CD4-positive, alpha-beta T cell treated with Interleukin-17A for 1 hour (primary cell): ENCODE results near the gene ARHGEF28.

Experiments used
- DNase-seq: peaks from one replicate; pipeline ENCODE4 v3.0.0-alpha.2; 2020

Gene ARHGEF28

GRCh38 chr5:73623901-73624404, 2.0 kb upstream of the ARHGEF28 start:
- DNase-seq, result no peak

DNA sequence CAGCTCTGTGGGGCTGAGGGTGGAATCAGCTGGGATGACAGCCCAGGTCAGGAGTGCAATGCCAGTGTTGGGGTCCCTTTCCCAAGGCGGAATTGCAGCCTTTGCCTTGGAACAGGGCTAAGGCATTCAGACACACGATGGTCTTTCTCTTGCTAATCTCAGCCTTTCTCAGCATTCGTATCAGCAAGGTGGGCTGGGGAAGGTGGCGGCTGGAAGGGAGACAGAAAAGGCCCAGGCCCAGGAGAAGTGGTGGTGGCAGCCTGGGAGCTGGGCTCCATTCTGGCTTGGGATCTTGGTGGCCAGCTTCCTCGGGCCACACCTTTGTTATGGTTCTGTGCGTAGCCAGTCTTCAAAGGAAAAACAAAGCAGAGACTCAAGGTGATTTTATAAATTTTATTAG, 1.1 kb upstream of the ARHGEF28 start:
- DNase-seq, result no peak

DNA sequence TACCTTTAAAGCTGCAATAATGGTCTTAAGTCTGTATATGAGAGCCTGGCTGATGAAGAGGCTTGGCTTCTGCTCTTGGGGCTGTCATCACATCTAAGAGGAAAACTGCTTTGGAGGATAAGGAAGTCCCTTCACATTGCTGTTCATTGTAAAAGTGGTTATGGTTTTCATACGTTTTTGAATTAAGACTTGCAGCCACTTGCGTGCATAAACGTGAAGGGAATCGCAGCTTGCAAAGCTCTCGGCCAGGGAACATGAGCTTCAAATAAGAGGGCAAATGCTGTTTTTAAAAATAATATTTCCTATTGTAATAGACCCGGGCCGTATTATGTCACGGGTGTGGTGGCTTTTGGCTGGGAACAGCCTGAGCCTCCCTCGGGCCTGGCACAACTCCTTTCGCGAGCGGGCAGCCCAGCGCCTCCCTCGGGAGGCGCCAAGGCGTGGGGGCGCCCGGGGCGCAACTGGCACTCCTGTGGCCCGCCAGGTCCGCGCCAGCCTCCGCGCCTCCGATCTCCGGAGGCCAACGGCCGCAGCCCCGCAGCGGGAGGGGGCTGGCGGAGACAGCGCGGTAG, 538 bp upstream of the ARHGEF28 start:
- DNase-seq, result no peak

DNA sequence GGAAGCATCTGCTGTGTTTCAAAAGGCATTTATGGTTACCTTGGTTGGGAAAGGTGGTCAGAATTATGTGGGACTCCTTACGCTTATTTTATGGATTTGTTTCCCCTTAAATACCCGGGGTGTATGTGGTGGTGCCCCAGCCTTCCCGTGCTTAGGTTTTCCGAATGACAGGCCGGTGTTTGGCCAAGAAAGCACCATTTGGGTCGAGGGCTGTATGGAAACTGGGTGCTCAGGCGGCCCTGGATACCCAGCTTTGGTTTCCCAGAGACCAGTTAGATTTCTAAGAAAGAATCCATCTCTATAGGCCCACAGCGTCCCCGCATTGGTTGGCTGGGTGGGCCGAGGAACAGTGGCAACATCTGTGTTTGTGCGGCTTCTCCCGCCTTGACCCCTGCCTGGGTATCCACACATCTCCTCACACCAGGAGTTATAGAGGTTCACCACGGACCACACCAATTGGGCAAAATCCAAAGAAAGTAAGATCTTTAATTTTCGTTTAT, 868 bp downstream of the ARHGEF28 start:
- no peak for DNase-seq

DNA sequence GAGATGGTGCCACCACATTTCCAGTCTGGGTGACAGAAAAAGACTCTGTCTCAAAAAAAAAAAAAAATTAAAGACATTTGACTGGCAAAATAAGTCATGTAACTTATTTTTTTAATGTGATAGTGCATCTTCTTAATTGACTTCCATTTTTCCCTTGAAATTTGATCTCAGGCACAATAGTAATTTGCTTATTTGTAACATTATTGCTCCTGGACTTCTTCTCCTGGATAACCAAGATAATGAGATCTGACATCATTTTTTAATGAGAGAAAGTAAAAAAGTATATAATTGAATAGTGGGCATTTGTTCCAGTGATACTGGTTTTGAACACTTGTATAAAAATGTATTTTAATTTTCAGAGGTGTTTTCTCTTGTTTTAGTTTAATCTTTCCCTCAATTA, 3.5 kb downstream of the ARHGEF28 start:
- no peak for DNase-seq

DNA sequence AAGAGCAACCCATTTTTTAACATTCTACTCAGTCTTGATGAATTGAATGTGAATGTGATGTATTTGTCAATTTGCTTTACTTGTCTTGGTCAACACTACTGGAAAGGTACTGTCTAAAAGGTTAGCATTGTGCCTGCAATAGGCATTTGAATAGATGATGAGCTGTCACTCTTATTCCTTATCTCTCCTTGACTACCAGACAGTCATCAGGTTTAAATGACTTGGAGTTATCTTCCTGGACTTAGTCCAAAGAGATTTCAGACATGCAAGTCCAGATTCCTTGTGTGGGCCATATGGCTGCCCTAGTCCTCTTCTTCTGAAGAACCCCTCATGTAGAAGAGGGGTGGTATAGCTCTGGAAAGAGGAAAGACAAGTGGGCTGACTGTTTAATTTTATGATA, 4.8 kb downstream of the ARHGEF28 start:
- no peak for DNase-seq

DNA sequence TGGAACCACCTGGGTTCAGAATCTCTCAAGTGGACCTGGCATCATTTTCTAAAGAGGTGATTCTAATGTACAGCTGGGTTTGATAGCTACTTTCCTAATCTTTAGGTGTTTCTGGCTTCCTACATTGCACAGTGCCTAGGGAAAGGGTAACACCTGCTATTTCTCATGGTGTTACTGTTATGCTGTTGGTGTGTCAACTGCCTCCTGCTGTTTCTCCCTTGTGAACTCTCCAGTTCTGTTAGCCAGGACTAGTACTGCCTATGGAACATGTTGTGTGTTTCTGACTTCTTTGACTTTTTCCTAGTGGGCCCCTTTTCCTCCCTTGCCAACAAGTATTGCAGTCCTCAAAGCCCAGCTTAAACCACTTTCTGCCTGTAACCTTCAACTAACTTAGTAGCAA, 5.5 kb downstream of the ARHGEF28 start:
- DNase-seq, result no peak

GRCh38 chr5:73633060-73633459, 7.1 kb downstream of the ARHGEF28 start:
- DNase-seq, result no peak

GRCh38 chr5:73636408-73636807, 10.4 kb downstream of the ARHGEF28 start:
- no peak for DNase-seq

- no peak for DNase-seq
Observed at GRCh38 chr5:73637565-73637964, 11.6 kb downstream of the ARHGEF28 start.

DNA sequence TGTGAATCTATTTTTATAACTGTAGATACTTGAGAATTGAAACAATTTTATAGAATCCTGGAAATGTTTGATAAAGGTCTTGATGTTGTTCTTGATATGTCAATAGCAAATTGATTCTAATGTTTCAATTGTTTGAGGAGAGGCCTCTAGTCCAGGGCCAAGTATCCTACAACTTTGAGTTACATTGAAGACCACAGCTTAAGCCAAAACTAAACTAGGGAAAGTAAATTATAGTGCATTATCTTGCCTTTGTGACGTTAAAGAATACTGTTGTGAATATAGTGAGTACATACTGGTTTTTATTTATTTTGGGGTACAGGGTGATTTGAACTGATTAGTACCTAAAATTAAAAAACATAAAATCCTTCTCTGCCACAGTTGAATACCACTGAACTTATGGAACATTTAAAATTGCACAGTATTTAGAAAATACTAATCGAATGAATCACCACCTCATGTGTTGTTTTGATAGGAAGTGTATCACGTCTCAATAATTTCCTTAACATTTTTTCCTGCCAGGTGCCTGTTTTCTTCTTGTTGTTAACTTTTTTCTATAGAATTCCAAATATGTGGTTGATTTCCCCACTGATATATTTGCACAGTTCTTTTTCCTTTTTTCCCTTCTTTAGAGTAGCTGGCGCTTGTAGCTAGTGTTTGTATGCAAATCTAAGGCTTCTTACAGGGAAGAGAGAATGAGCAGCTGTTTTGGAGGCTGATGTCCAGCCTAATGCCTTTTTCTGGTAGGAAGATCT, 12.5 kb downstream of the ARHGEF28 start:
- no peak for DNase-seq

- DNase-seq, result no peak
Observed at GRCh38 chr5:73640861-73641320, 14.9 kb downstream of the ARHGEF28 start.

GRCh38 chr5:73641811-73642210, 15.8 kb downstream of the ARHGEF28 start:
- DNase-seq, result no peak

GRCh38 chr5:73642344-73642743, 16.3 kb downstream of the ARHGEF28 start:
- no peak for DNase-seq

- no peak for DNase-seq
Observed at GRCh38 chr5:73644385-73644963, 18.5 kb downstream of the ARHGEF28 start.

DNA sequence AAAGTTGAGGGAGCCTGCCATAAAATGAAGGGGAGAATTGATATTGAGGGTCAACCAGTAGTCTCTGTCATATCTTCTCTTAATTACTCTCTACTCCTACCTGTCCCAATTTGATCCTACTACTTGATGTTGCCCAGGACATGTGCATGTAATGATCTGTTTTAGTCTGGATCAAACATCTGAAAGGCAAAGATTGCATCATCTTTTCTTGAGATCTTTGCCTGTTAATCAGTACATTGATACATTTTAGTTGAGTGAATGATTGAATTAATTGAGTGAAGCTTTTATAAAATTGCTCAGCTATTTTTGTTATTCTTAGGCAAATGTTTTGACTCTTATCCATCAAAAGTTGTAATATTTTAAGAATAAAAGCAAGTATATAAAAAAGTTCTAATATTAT, 21.7 kb downstream of the ARHGEF28 start:
- DNase-seq, result no peak

- DNase-seq, result no peak
Observed at GRCh38 chr5:73648515-73648914, 22.5 kb downstream of the ARHGEF28 start.

- no peak for DNase-seq
Observed at GRCh38 chr5:73649926-73650325, 23.9 kb downstream of the ARHGEF28 start.

DNA sequence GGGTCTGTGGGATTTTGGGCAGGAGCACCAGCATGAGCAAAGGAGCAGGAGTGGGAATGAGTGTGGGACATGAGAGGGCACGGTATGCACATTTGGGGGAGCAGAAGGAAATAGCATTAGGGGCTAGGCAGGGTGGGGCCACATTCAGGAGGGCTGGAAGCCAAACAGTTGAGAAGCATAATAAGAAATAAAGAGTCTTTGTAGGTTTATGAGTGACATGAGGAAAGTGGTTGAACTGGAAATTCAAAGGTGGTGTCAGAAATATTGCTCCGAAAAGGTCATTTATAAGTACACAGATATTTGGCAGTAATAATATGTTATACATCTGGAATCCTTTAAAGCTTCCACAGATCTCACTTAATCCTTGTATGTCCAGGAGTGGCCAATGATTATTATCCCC, 26.4 kb downstream of the ARHGEF28 start:
- no peak for DNase-seq

GRCh38 chr5:73654171-73654811, 28.3 kb downstream of the ARHGEF28 start:
- DNase-seq, result no peak

DNA sequence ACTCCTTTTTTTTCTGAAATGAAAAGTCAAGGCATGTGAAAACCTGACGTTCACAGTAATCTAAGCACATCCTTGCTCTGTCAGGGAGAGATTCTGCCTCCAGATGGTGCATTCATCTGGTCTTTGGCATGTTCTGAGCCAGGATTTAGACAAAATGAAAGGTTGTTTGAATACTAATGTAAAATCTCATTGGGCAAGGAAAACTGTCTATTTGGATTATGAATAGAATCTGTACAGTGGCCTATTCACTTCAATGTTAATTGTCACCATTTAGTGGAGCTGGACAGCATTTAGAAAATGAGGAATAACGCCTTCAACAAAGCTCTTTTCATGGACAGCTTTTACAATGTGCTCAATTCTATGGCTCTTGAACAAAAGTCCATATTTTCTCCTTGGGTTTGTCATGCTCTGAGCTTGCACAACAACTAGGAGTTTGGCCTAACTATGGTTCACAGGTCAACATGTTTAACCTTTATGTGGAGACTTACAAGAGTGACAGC, 28.9 kb downstream of the ARHGEF28 start:
- DNase-seq, result no peak

DNA sequence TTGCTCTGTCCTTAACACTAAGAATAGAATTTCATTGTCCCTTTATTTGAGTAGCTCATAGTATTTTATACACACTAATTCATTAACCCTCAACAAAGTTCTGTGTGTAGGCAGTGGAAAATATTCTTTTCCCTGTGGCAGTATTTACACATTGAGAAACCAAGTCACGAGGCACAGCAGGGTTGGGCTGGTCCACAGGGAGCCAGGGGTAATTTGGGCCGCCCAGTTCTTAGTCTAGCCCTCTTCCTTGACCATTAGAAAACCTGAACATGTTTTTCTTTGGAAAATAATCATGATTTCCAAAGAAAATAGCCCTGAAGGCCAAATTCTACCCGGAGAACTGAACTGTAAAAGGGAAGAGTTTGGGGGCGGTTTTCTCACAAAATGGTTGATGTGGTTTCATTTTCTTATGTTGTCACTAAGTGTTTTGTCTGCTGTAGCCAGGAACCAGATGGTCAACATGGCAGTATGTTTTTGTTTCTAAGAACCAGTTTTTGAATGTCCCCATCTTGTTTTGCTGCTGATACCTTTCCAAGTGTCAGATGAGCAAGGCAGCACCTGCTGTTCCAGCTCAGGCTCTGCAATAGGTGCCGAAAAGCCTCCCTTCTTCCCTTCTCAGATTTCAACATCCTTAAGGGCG, 29.6 kb downstream of the ARHGEF28 start:
- no peak for DNase-seq

- no peak for DNase-seq
Observed at GRCh38 chr5:73661753-73662152, 35.8 kb downstream of the ARHGEF28 start.
